ENCODE results near the gene KLHL2. TPM values are rescaled to one million over a fixed set of nuclear protein-coding genes. Genes with fewer than 3 reads are reported as not detected.

Gene KLHL2
- total RNA-seq, 4 donors from 2014 or later = 23.5 to 35.3 (median 27.2) TPM

- no peaks in the 10 kb centered on the region for H3K9me3 ChIP-seq
- TF ChIP-seq EP300 (IDR thresholded peaks at IDR 0.05) (no peak), POLR2A (IDR thresholded peaks at IDR 0.05; ENCODE audit: low read depth) (no peak), POLR2AphosphoS5 (IDR thresholded peaks at IDR 0.05) (no peak), CTCF (IDR thresholded peaks at IDR 0.05) (no peak)
- no peaks in the 10 kb centered on the region for H3K36me3 ChIP-seq
- WGBS = 96% methylated on average over 3 of the region's 3 CpGs
- H3K4me1 ChIP-seq = no peaks in the 10 kb centered on the region
- intact Hi-C loops (cut with DNase I) = no loop called here
- H3K4me3 ChIP-seq = no peak overlapping the region
- no peaks in the 10 kb centered on the region for H3K27me3 ChIP-seq
- H3K27ac ChIP-seq (replicated peaks in 1 of 4) = no peak overlapping the region
- no peak for DNase-seq (ENCODE audit: extremely low spot score)
Observed at GRCh38 chr4:165347647-165348569, 140.5 kb downstream of the KLHL2 start.

- H3K4me3 ChIP-seq = no peak overlapping the region
- no peak overlapping the region for H3K27ac ChIP-seq (replicated peaks in 1 of 4)
- DNase-seq (ENCODE audit: extremely low spot score) = no peak
- H3K4me1 ChIP-seq = no peaks in the 10 kb centered on the region
- no peaks in the 10 kb centered on the region for H3K36me3 ChIP-seq
- no peaks in the 10 kb centered on the region for H3K9me3 ChIP-seq
- intact Hi-C loops (cut with DNase I) = loop anchor here (2.0 kb wide), 1 partner anchor 115 kb away; no protein-coding TSS in a partner anchor
- no peaks in the 10 kb centered on the region for H3K27me3 ChIP-seq
- TF ChIP-seq EP300 (IDR thresholded peaks at IDR 0.05) = no peak
- no peak for TF ChIP-seq POLR2AphosphoS5 (IDR thresholded peaks at IDR 0.05)
- TF ChIP-seq CTCF (IDR thresholded peaks at IDR 0.05) = no peak
- TF ChIP-seq POLR2A (IDR thresholded peaks at IDR 0.05; ENCODE audit: low read depth) = no peak
- 94% methylated on average over 5 of the region's 5 CpGs for WGBS
Observed at GRCh38 chr4:165351359-165352130, 144.2 kb downstream of the KLHL2 start.

- Histone ChIP-seq H3K36me3 (no peaks in the 10 kb centered on the region), H3K4me1 (no peaks in the 10 kb centered on the region), H3K27me3 (no peaks in the 10 kb centered on the region), H3K9me3 (no peaks in the 10 kb centered on the region), H3K27ac (replicated peaks in 1 of 4) (no peak overlapping the region), H3K4me3 (no peak overlapping the region)
- peak; percentile 40 to 54 (median 52) for TF ChIP-seq CTCF (IDR thresholded peaks at IDR 0.05)
- no peak for TF ChIP-seq EP300 (IDR thresholded peaks at IDR 0.05)
- no peak for TF ChIP-seq POLR2A (IDR thresholded peaks at IDR 0.05; ENCODE audit: low read depth)
- no peak for TF ChIP-seq POLR2AphosphoS5 (IDR thresholded peaks at IDR 0.05)
- no peak for DNase-seq (ENCODE audit: extremely low spot score)
- intact Hi-C loops (cut with DNase I) = no loop called here
- 9% methylated on average over 2 of the region's 2 CpGs for WGBS
Observed at GRCh38 chr4:165355900-165356300, 148.5 kb downstream of the KLHL2 start.

GRCh38 chr4:165359506-165359905, 152.1 kb downstream of the KLHL2 start:
- intact Hi-C loops (cut with DNase I) = no loop called here
- Histone ChIP-seq H3K36me3 (no peaks in the 10 kb centered on the region), H3K27ac (replicated peaks in 1 of 4) (no peak overlapping the region), H3K9me3 (no peaks in the 10 kb centered on the region), H3K27me3 (no peaks in the 10 kb centered on the region), H3K4me3 (no peak overlapping the region), H3K4me1 (no peaks in the 10 kb centered on the region)
- no peak for TF ChIP-seq CTCF (IDR thresholded peaks at IDR 0.05)
- TF ChIP-seq EP300 (IDR thresholded peaks at IDR 0.05) = no peak
- no peak for TF ChIP-seq POLR2A (IDR thresholded peaks at IDR 0.05; ENCODE audit: low read depth)
- TF ChIP-seq POLR2AphosphoS5 (IDR thresholded peaks at IDR 0.05) = no peak
- DNase-seq (ENCODE audit: extremely low spot score) = no peak
- WGBS = 54% methylated on average over 2 of the region's 2 CpGs
